ENCODE data around the gene TPPP2.
"Not testable (repeated sequence)": the region's sequence is repeated elsewhere in the genome, so short reads cannot be mapped to it uniquely, and the experiment has no call there.

Gene TPPP2

DNA sequence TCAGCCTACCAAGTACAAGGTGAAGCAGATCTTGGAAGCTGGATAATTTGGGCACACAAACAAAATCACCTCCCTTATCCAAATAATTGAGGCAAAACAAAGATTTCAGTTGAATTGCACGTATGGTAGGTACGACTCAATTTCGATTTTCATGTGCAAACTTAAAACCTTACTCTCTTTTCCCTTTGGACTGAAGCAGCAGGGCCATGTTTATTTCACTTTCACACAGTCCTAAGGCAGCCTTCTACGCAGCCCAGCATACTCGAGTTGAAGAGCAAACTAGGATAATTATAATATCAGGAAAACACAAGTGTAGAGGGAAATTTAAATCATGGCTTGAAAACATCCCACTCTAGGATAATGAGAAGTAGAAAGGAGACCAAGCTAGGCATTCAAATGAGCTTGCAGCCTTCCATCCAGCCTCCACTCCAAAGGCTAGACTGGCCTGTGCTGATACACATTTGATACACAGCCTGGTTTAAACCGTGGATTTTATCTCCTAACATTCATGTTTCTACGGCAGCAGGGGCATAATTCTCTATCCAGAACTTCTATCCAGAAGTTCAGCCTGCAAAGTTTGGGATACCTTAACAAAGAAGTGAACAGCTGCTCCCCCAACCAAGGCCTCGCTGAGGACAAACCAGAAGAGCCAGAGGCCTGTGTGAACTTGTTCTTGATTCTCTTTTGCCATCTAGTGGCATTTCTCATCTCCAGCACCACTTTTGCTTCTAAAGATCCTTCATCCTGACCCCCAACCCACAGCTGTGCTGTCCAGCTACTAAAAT is 9.8 kb downstream of the TPPP2 start:
- DNase-seq, result peak; percentile 33

DNA sequence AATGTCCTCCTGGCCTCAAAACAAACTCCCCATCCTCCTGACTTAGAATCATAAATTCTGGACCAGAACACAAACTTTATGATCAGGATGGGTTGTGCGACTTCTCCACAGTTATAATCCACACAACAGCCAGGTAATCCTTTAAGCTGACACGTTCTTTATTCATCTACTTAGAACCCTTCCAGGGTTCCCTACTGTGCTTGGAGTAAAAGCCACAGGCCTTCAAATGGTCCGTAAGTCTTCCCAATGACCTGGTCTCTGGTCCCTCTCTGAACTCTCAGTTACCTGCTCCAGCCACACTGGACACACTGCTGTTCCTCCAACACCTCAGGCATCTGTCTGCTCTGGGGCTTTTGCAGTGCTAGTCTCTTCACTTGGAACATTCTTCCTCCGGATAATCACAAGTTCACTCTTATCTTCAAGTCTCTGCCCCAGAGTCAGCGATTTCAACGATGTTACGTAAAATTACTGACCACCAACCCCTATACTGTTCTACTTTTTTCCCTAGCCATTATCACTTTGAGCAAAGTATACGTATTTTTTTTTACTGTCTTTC is 10.4 kb downstream of the TPPP2 start:
- DNase-seq, result no peak

GRCh38 chr14:21040941-21041340 is 10.9 kb downstream of the TPPP2 start:
- DNase-seq, result not testable (repeated sequence)

GRCh38 chr14:21041676-21042433 is 11.8 kb downstream of the TPPP2 start, which contains the start of gene RNASE7:
Gene RNASE7 (plus strand): TSS chr14:21042362. CDS start chr14:21042993, 631 bp downstream.
- DNase-seq, result no peak

DNA sequence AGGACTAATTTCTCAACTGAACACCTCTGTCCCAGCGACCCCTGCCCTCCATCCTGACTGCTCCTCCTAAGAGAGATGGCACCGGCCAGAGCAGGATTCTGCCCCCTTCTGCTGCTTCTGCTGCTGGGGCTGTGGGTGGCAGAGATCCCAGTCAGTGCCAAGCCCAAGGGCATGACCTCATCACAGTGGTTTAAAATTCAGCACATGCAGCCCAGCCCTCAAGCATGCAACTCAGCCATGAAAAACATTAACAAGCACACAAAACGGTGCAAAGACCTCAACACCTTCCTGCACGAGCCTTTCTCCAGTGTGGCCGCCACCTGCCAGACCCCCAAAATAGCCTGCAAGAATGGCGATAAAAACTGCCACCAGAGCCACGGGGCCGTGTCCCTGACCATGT is 12.9 kb downstream of the TPPP2 start:
- no peak for DNase-seq

GRCh38 chr14:21043387-21043973 is 13.5 kb downstream of the TPPP2 start:
- DNase-seq, result no peak

GRCh38 chr14:21043974-21044618 is 14.1 kb downstream of the TPPP2 start:
- no peak for DNase-seq

GRCh38 chr14:21047378-21047781 is 17.4 kb downstream of the TPPP2 start:
- no peak for DNase-seq

DNA sequence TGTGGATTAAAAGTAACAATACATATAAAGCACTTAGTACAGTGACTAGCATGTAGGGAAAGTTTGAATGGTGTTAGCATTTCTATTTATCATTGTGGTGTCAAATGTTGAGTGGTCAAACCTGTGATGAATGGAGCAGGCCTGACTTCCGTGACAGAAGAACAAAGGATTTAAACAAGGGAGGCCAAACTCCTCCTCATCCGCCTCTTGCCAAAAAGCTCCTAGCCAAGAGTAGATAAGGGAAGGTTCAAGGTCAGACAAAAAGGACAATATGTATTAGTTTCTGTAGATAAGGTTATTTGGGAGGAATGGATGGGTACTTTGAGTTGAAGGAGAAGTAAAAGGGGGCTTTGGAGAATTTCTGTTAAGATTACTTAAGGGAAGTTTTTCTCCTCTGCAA is 18.6 kb downstream of the TPPP2 start:
- DNase-seq, result no peak

GRCh38 chr14:21049271-21049673 is 19.3 kb downstream of the TPPP2 start:
- DNase-seq, result no peak

GRCh38 chr14:21050597-21050996 is 20.6 kb downstream of the TPPP2 start:
- DNase-seq, result no peak

- DNase-seq, result no peak
These were observed 23.4 kb downstream of the TPPP2 start for GRCh38 chr14:21053184-21054122.

GRCh38 chr14:21054123-21054767 is 24.2 kb downstream of the TPPP2 start:
- no peak for DNase-seq

DNA sequence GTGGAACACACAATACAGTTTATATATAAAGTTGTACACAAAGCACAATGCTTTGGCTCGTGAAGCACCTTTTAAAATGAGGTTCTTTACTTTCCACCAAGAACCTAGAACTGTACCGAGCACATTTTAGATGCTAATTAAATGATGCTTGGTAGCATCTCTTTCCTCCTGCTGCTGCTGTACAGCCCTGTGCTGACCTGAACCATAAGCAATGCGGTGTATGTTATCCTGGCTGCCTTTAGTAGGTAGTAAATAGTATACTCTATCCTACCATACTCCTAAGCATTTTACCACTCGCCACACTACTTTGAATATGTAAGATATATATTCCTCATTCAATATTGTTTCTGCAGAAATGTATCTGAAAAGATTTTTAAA is 24.7 kb downstream of the TPPP2 start:
- DNase-seq, result no peak

DNA sequence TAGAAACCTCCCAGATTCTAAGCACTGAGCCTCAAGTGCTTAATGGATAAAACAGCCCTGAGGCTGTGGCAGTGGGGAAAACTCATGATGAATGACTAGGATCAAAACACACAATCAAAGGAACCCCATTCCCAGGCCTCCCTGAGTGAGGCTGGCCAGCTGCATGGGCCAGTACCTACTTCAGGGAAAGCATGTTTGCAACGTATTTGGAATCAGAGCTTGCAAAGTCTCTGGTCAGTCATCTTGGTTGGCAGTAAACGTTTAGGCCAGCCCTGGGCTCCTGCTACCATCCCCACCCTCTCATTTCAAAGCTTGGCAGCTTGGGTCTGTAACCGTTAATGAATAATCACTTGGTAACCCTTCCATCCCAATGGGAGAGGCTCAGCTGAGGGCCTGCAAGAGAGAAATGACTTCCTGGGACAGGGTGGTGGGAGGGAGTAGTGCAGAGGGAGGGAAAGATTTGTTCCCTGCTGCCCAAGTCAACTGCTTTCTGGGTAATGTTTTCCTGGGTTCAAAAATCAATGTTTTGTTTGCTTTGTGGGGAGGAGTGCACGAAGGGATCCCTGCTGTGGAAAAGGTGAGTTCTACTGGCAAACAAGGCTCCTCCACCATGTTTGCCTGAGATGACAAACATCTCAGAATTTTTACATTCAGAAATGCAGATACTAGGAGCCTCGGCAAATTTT is 25.6 kb downstream of the TPPP2 start:
- no peak for DNase-seq

DNA sequence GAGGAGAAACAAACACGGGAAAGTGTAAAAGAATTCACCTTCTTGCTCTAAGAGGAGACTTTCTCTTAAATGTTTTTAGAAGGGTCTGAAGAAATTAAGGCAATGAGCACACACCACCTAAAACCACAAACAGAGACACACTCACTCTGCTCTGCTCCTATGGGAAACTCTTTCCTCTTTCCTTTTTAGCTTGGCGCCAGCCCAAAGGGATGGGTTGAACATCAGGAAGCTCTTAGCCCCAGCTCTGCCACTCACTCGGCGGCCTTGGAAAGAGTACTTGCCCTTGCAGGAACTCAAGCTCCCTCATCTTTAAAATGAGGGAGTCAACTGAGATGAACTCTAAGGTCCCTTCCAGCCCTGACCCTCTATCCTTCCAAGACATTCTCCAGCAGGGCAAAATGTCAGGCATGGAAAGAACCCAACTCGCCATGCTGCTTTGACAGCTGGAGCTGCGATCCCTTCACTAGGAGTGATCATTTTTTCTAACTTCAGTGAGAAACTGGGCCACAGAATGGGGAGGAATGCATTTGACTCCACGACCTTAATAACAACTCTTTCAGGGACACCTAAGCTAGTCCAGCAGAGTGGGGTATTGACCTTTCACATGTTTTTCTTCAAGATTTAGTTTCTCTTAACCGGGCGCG is 26.6 kb downstream of the TPPP2 start:
- DNase-seq, result no peak

DNA sequence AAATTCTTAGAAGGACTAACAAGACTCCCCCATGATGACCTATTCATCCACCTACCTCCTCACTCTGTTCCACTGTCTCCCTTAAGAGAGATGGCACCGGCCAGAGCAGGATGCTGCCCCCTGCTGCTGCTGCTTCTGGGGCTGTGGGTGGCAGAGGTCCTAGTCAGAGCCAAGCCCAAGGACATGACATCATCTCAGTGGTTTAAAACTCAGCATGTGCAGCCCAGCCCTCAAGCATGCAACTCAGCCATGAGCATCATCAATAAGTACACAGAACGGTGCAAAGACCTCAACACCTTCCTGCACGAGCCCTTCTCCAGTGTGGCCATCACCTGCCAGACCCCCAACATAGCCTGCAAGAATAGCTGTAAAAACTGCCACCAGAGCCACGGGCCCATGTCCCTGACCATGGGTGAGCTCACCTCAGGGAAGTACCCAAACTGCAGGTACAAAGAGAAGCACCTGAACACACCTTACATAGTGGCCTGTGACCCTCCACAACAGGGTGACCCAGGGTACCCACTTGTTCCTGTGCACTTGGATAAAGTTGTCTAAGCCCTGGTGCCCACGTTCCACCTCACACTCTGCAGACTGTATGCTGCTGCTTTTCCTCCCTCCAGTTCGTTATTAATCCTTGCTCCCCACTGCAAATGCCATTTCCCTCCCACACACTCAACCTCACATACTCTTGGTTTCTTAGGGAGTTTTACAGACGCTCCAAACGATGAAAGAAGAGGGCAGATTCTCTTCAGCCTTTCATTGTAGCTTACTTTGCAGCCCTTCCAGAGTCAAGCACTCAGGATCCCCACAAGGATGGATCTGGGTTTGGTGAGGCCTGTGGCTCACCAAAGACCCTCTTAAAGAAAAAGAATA is 28.0 kb downstream of the TPPP2 start, which contains the start of gene RNASE8:
Gene RNASE8, plus strand, starts transcription at position 20 of the 873 bp plus-strand sequence. Its CDS starts 71 bp downstream, at position 91.
- no peak for DNase-seq

- no peak for DNase-seq
These were observed 28.9 kb downstream of the TPPP2 start for GRCh38 chr14:21058903-21059302.

All from COR-L47 (cell line).